Measurements from ENCODE around the gene OR1L4.

OR1L4 gene

GRCh38 chr9:122723690-122724089 lies at the start of gene OR1L4:
TSS of gene OR1L4 (plus strand) at chr9:122723990. CDS start at chr9:122723990, 0 bp downstream.
- no peak for DNase-seq

GRCh38 chr9:122684851-122685250 lies 38.9 kb upstream of the OR1L4 start:
- DNase-seq: no peak

- DNase-seq: no peak
Observed at GRCh38 chr9:122695696-122696095, 28.1 kb upstream of the OR1L4 start.

- no peak for DNase-seq
Observed at GRCh38 chr9:122718038-122718437, 5.8 kb upstream of the OR1L4 start.

- no peak for DNase-seq
Observed at GRCh38 chr9:122719218-122719617, 4.6 kb upstream of the OR1L4 start.

GRCh38 chr9:122742003-122742402 lies 18.2 kb downstream of the OR1L4 start, which contains the start of gene OR1L6:
TSS of gene OR1L6 (plus strand) at chr9:122742303. CDS start at chr9:122749848, 7,545 bp downstream.
- DNase-seq: no peak

- DNase-seq: no peak
Observed at GRCh38 chr9:122754825-122755224, 31.0 kb downstream of the OR1L4 start.

GRCh38 chr9:122767817-122768216 lies 44.0 kb downstream of the OR1L4 start:
- no peak for DNase-seq
